Osteoblast (primary cell): ENCODE data around the gene HSBP1L1. TPM values are rescaled to one million over a fixed set of nuclear protein-coding genes. Genes with fewer than 3 reads are reported as not detected.
"Not testable (repeated sequence)": the region's sequence is repeated elsewhere in the genome, so short reads cannot be mapped to it uniquely, and the experiment has no call there.

Experiments used
- DNase-seq: peaks from one replicate; pipeline ENCODE4 v3.0.0; 2011; ENCODE audit warnings: low spot score, mixed read lengths; ENCODE audit not compliant: insufficient read length; ENCODE audit errors: missing footprints
- H2AFZ ChIP-seq: 2 replicates; pipeline ENCODE4 v1.6.0; 2011; ENCODE audit warnings: mild to moderate bottlenecking, low read length
- H3K27ac ChIP-seq: 2 replicates; pipeline ENCODE4 v1.5.1; 2011; ENCODE audit warnings: mild to moderate bottlenecking, low read depth, low read length, moderate library complexity
- H3K27me3 ChIP-seq: 2 replicates; pipeline ENCODE4 v1.6.0; 2012; ENCODE audit warnings: mild to moderate bottlenecking, control low read depth, inconsistent platforms, low read length, moderate library complexity; ENCODE audit not compliant: insufficient read depth
- H3K36me3 ChIP-seq: 2 replicates; pipeline ENCODE4 v1.5.1; 2011; ENCODE audit warnings: mild to moderate bottlenecking, low read length, control low read depth, moderate library complexity; ENCODE audit not compliant: insufficient read depth
- H3K4me1 ChIP-seq: 2 replicates; pipeline ENCODE4 v1.5.1; 2011; ENCODE audit warnings: mild to moderate bottlenecking, low read length, control low read depth, moderate library complexity; ENCODE audit not compliant: insufficient read depth
- H3K4me2 ChIP-seq: 2 replicates; pipeline ENCODE4 v1.6.0; 2011; ENCODE audit warnings: mild to moderate bottlenecking, low read length; ENCODE audit not compliant: insufficient read depth
- H3K4me3 ChIP-seq: fragments of 200-600 bp; sonication (generic); 3 replicates; pipeline ENCODE4 v1.5.1; 2012; ENCODE audit warnings: mild to moderate bottlenecking, low read length, inconsistent platforms; ENCODE audit not compliant: insufficient read depth
- H3K79me2 ChIP-seq: 2 replicates; pipeline ENCODE4 v1.6.0; 2012; ENCODE audit warnings: mild to moderate bottlenecking, low read length, control low read depth, inconsistent platforms; ENCODE audit not compliant: insufficient read depth
- H3K9me3 ChIP-seq: 2 replicates; pipeline ENCODE4 v1.5.1; 2011; ENCODE audit warnings: low read depth, low read length, control low read depth
- H4K20me1 ChIP-seq: 2 replicates; pipeline ENCODE4 v1.6.0; 2012; ENCODE audit warnings: mild to moderate bottlenecking, low read length, control low read depth; ENCODE audit not compliant: insufficient read depth
- total RNA-seq: library from RNA; depleted of rRNA; stranded (reverse); fragments of >200 nt; gene quantifications from 2 replicates; pipeline ENCODE4 v1.2.3, GENCODE V29; 2012
- TF ChIP-seq, protein P1 (sequence below): IDR thresholded peaks from 2 replicates; pipeline ENCODE4 v1.5.1; 2011; ENCODE audit warnings: mild to moderate bottlenecking, low read depth, low read length, moderate library complexity; ENCODE audit errors: extremely low read depth

Gene HSBP1L1
- total RNA-seq, 1 donor = 9.4 TPM

DNA sequence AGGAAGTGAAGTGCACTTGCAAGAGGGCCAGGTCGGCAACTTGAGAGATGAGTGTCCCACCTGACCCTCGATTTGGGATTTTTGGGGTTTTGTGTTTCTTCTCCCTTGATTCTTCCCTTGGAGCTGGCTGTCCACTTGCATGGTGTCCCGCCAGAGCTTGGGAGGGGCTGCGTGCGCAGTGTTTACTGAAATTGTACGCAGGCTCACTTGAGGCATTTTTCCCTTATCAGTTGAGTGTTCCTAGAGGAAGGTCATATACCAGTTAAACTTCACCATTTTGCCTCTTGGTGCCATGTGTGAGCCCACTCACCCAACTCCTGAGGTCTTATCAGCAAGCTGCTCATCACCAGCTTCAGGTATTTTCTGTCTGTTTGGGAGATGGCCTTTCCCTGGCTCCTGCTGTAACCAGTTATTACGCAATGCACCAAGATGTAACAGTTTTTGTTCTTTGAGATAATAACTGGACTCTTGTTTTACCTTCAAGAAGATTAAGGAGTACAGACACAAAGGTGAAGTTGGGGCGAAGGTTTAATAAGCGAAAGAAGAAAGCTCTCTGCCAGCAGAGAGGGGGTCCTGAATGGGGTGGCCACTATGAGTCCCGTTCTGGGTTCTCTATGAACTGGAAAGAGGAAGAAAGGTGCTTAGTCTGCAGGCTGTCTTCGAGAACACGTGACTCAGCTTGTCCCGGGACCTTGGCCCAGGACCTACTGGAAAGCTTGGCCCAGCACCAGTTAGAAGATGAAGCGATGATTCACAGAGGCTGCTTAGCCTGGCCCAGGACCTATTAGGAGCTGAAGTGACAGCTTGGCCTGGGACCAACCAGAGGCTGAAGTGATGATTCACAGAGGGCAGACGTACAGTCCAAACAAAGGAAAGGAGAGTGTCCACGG, 45.5 kb downstream of the HSBP1L1 start:
- peak overlapping the region; percentile 66 for H2AFZ ChIP-seq
- no peaks in the 10 kb centered on the region for H3K9me3 ChIP-seq
- peak overlapping the region; percentile 56 for H3K4me3 ChIP-seq
- no peaks in the 10 kb centered on the region for H3K27me3 ChIP-seq
- peaks cover 13% of the 10 kb centered on the region for H3K4me1 ChIP-seq
- H3K4me2 ChIP-seq = peak overlapping the region; percentile 86
- TF ChIP-seq, protein P1, sequence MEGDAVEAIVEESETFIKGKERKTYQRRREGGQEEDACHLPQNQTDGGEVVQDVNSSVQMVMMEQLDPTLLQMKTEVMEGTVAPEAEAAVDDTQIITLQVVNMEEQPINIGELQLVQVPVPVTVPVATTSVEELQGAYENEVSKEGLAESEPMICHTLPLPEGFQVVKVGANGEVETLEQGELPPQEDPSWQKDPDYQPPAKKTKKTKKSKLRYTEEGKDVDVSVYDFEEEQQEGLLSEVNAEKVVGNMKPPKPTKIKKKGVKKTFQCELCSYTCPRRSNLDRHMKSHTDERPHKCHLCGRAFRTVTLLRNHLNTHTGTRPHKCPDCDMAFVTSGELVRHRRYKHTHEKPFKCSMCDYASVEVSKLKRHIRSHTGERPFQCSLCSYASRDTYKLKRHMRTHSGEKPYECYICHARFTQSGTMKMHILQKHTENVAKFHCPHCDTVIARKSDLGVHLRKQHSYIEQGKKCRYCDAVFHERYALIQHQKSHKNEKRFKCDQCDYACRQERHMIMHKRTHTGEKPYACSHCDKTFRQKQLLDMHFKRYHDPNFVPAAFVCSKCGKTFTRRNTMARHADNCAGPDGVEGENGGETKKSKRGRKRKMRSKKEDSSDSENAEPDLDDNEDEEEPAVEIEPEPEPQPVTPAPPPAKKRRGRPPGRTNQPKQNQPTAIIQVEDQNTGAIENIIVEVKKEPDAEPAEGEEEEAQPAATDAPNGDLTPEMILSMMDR = no peak
- H3K36me3 ChIP-seq = no peaks in the 10 kb centered on the region
- peak overlapping the region; percentile 70 for H3K27ac ChIP-seq
- DNase-seq = peak; percentile 98
- H4K20me1 ChIP-seq = no peaks in the 10 kb centered on the region
- no peaks in the 10 kb centered on the region for H3K79me2 ChIP-seq

DNA sequence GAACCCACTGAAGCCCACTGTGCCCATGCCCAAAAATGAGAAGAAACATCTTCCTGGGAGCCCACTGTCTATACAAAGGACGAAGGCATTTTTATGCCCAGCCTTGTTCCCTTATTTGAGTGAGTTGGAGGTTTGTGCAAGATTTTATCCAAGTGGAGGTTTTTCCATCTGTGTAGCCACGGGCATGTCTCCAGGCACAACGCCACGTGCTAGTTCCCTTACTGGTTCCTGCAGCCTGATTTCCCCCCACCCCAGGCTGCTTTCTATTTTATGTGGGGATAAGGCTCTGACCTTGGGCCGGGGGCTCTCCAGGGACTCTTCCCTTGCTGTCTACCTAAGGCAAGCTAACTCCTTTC, 46.1 kb downstream of the HSBP1L1 start:
- H3K27me3 ChIP-seq = no peaks in the 10 kb centered on the region
- peak overlapping the region; percentile 70 for H3K27ac ChIP-seq
- peak overlapping the region; percentile 66 for H2AFZ ChIP-seq
- no peaks in the 10 kb centered on the region for H4K20me1 ChIP-seq
- H3K9me3 ChIP-seq = no peaks in the 10 kb centered on the region
- H3K79me2 ChIP-seq = no peaks in the 10 kb centered on the region
- H3K4me3 ChIP-seq = peak overlapping the region; percentile 56
- H3K4me1 ChIP-seq = peaks cover 13% of the 10 kb centered on the region
- DNase-seq = peak; percentile 69
- H3K4me2 ChIP-seq = peak overlapping the region; percentile 86
- no peaks in the 10 kb centered on the region for H3K36me3 ChIP-seq
- TF ChIP-seq, protein P1 = no peak

DNA sequence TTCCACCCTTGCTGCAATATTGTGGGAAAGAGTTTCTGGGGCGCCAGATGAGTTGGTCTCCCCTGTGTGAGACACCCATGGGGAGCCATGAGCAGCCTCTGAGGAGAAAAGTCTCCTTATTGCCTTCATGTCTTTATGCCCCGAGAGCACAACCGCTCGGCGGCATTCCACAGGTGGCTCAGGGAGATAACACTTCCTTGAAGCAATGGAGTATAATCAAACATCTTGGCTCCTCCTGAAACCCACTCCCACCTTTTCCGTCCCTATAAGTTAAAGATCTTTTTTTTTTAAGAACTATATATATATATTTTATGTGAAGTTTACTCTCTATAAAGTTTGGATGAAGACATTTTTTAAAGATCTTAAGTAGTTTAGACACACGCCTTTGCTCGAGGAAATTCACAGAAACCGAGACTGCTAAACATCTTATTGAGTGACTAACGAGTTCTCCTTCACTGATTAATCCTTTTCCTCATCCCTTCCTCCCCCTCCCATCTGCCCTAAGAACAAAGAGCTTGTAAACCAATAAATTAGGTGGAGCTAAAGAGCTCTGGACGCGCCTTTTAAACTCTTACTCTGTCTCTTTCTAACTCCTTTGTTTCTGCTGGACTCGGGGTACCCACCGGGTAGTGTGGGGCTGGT, 47.2 kb downstream of the HSBP1L1 start:
- H4K20me1 ChIP-seq, DNase-seq, H3K36me3 ChIP-seq, H3K9me3 ChIP-seq, H3K4me2 ChIP-seq, H3K4me3 ChIP-seq, H2AFZ ChIP-seq, H3K27ac ChIP-seq, H3K27me3 ChIP-seq, H3K79me2 ChIP-seq: not testable (repeated sequence)
- H3K4me1 ChIP-seq = peaks cover 13% of the 10 kb centered on the region

GRCh38 chr18:80012714-80013113, 48.3 kb downstream of the HSBP1L1 start:
- DNase-seq = no peak
- Histone ChIP-seq H3K9me3 (no peaks in the 10 kb centered on the region), H3K4me3 (no peak overlapping the region), H3K27me3 (no peaks in the 10 kb centered on the region), H3K36me3 (no peaks in the 10 kb centered on the region), H4K20me1 (no peaks in the 10 kb centered on the region), H2AFZ (no peak overlapping the region), H3K79me2 (no peaks in the 10 kb centered on the region), H3K4me1 (peaks cover 13% of the 10 kb centered on the region), H3K27ac (no peak overlapping the region), H3K4me2 (no peak overlapping the region)
- TF ChIP-seq, protein P1 = no peak

Other genes starting within 250 kb of the HSBP1L1 start
- gene KCNG2, start 166.7 kb upstream of the HSBP1L1 start, total RNA-seq = not detected in 2 replicates
- 31.8 and 35.8 TPM in 2 replicates for gene SLC66A2, start 13.0 kb upstream of the HSBP1L1 start, total RNA-seq
- gene TXNL4A, start 23.9 kb downstream of the HSBP1L1 start, total RNA-seq = 53.6 and 54.6 TPM in 2 replicates
- gene RBFA, start 69.8 kb downstream of the HSBP1L1 start, total RNA-seq = 28.9 and 29.0 TPM in 2 replicates
- 22.1 and 22.4 TPM in 2 replicates for gene ADNP2, start 144.6 kb downstream of the HSBP1L1 start, total RNA-seq